SK-N-SH treated with all-trans-retinoic acid at 6 μM for 48 hours (cell line): ENCODE measurements around the gene TEX2.
A peak's percentile ranks its signal among the peaks of the same experiment; 100 is the strongest.

Experiments
- ATAC-seq: fragments of 200-7000 bp; cut with Tn5 transposase; 3 replicates; pipeline ENCODE4 v1.9.1; 2020; ENCODE audit warnings: mild to moderate bottlenecking, moderate library complexity
- ARNTL ChIP-seq: fragments of 450-650 bp; formaldehyde crosslinking; IDR thresholded peaks from 2 replicates; pipeline ENCODE4 v1.5.0; 2020; ENCODE audit warnings: low read depth, mild to moderate bottlenecking, moderate library complexity, borderline replicate concordance
- CSDC2 ChIP-seq: fragments of 250-450 bp; sonication (Bioruptor Pico); IDR thresholded peaks from 2 replicates; pipeline ENCODE4 v1.5.0; 2020; ENCODE audit warnings: mild to moderate bottlenecking, moderate library complexity
- ESRRG ChIP-seq: fragments of 250-450 bp; sonication (Bioruptor Pico); IDR thresholded peaks from 2 replicates; pipeline ENCODE4 v1.6.1; 2021; ENCODE audit warnings: mild to moderate bottlenecking
- GLIS3 ChIP-seq: fragments of 250-450 bp; sonication (Bioruptor Pico); IDR thresholded peaks from 2 replicates; pipeline ENCODE4 v1.5.0; 2020; ENCODE audit warnings: mild to moderate bottlenecking, moderate library complexity
- ISL1 ChIP-seq: fragments of 250-450 bp; sonication (Bioruptor Pico); IDR thresholded peaks from 2 replicates; pipeline ENCODE4 v2.1.2; 2022; ENCODE audit warnings: mild to moderate bottlenecking, moderate library complexity
- OSR1 ChIP-seq: fragments of 250-450 bp; sonication (Bioruptor Pico); IDR thresholded peaks from 2 replicates; pipeline ENCODE4 v1.8.0; 2022; ENCODE audit warnings: moderate library complexity, mild to moderate bottlenecking, inconsistent platforms
- PPARA ChIP-seq: fragments of 250-450 bp; sonication (Bioruptor Pico); IDR thresholded peaks from 2 replicates; pipeline ENCODE4 v1.5.0; 2020; ENCODE audit warnings: mild to moderate bottlenecking, borderline replicate concordance
- SNAI2 ChIP-seq: fragments of 250-450 bp; sonication (Bioruptor Pico); IDR thresholded peaks from 2 replicates; pipeline ENCODE4 v1.5.0; 2020; ENCODE audit warnings: mild to moderate bottlenecking, moderate library complexity
- TCF4 ChIP-seq: fragments of 250-450 bp; sonication (Bioruptor Pico); IDR thresholded peaks from 2 replicates; pipeline ENCODE4 v1.8.0; 2021; ENCODE audit warnings: mild to moderate bottlenecking, moderate library complexity, borderline replicate concordance
- TOX ChIP-seq: fragments of 250-450 bp; sonication (Bioruptor Pico); IDR thresholded peaks from 2 replicates; pipeline ENCODE4 v1.8.0; 2021; ENCODE audit warnings: mild to moderate bottlenecking, moderate library complexity, borderline replicate concordance
- ZC3H10 ChIP-seq: fragments of 250-450 bp; sonication (Bioruptor Pico); IDR thresholded peaks from 2 replicates; pipeline ENCODE4 v1.5.1; 2021; ENCODE audit warnings: mild to moderate bottlenecking, moderate library complexity
- ZFP3 ChIP-seq: fragments of 250-450 bp; sonication (Bioruptor Pico); IDR thresholded peaks from 2 replicates; pipeline ENCODE4 v1.5.0; 2020; ENCODE audit warnings: mild to moderate bottlenecking, moderate library complexity
- ZFP30 ChIP-seq: fragments of 450-650 bp; formaldehyde crosslinking; IDR thresholded peaks from 2 replicates; pipeline ENCODE4 v1.5.0; 2022; ENCODE audit warnings: mild to moderate bottlenecking, moderate library complexity
- ZNF70 ChIP-seq: fragments of 450-650 bp; formaldehyde crosslinking; IDR thresholded peaks from 2 replicates; pipeline ENCODE4 v1.5.0; 2020; ENCODE audit warnings: mild to moderate bottlenecking, moderate library complexity
- ZNF8 ChIP-seq: fragments of 450-650 bp; formaldehyde crosslinking; IDR thresholded peaks from 2 replicates; pipeline ENCODE4 v1.5.0; 2020; ENCODE audit warnings: mild to moderate bottlenecking, moderate library complexity
- TF ChIP-seq, protein P1 (sequence below): fragments of 250-450 bp; sonication (Bioruptor Pico); IDR thresholded peaks from 2 replicates; pipeline ENCODE4 v1.5.0; 2020; ENCODE audit warnings: mild to moderate bottlenecking, moderate library complexity
- TF ChIP-seq, protein P2 (sequence below): fragments of 250-450 bp; sonication (Bioruptor Pico); IDR thresholded peaks from 2 replicates; pipeline ENCODE4 v1.8.0; 2020; ENCODE audit warnings: mild to moderate bottlenecking, moderate library complexity, borderline replicate concordance
- TF ChIP-seq, protein P3 (sequence below): fragments of 250-450 bp; sonication (Bioruptor Pico); IDR thresholded peaks from 2 replicates; pipeline ENCODE4 v1.5.1; 2021; ENCODE audit warnings: mild to moderate bottlenecking, moderate library complexity
- TF ChIP-seq, protein P4 (sequence below): fragments of 250-450 bp; sonication (Bioruptor Pico); IDR thresholded peaks from 2 replicates; pipeline ENCODE4 v1.8.0; 2021; ENCODE audit warnings: low read depth, mild to moderate bottlenecking, moderate library complexity, borderline replicate concordance
- TF ChIP-seq, protein P5 (sequence below): fragments of 250-450 bp; sonication (Bioruptor Pico); IDR thresholded peaks from 2 replicates; pipeline ENCODE4 v1.5.1; 2020; ENCODE audit warnings: low read depth, mild to moderate bottlenecking, moderate library complexity

Gene TEX2

DNA sequence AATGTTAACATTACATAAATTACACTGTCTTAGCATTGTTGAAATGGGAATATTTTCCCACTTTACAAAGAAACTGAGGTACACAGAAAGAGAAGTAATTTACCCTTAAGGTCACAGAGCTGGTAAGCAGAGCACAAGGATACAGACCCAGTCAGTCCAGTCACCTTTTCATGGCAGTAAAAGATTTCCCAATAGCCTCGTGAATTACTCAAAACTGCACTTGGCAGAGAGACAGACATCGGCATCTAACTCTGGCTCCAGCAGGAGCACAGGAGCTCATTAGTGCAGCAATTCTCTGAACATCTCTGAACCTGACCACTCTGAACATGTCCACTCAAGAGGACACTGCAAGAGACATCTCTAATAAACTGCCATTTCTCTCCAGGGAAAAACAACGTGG lies 3.1 kb downstream of the TEX2 start:
- no peak for TF ChIP-seq TCF4 (CRISPR knock-in tag)
- peak; percentile 92 for TF ChIP-seq ZFP3
- TF ChIP-seq ISL1 (CRISPR knock-in tag): 0 out of 2 replicates have a peak, but pooled peaks have one; percentile 24
- ATAC-seq: no peak

DNA sequence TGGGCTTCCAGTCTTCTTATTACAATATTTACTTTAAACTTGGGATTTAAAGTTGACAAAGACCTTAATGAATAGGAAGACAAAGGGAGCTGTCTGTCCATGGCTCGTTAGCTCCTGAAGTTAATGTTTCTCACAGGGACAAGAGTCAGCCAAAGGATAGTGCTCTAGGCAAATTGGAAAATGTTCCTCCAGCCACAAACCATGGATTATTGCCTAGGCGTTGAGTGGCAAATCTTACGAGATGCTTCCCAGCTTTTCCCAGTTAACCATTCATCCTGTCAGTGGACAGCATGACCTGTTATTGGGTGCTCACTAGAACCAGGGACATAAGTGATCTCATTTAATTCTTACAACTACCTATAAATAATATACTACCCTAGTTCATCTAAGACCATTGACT lies 3.6 kb downstream of the TEX2 start:
- TF ChIP-seq ZC3H10: no peak
- no peak for TF ChIP-seq SNAI2 (CRISPR knock-in tag)
- no peak for TF ChIP-seq ZFP30 (CRISPR knock-in tag)
- no peak for TF ChIP-seq ARNTL (CRISPR knock-in tag)
- TF ChIP-seq ISL1 (CRISPR knock-in tag): no peak
- no peak for TF ChIP-seq OSR1 (CRISPR knock-in tag)
- no peak for TF ChIP-seq ESRRG (CRISPR knock-in tag)
- TF ChIP-seq, protein P1, sequence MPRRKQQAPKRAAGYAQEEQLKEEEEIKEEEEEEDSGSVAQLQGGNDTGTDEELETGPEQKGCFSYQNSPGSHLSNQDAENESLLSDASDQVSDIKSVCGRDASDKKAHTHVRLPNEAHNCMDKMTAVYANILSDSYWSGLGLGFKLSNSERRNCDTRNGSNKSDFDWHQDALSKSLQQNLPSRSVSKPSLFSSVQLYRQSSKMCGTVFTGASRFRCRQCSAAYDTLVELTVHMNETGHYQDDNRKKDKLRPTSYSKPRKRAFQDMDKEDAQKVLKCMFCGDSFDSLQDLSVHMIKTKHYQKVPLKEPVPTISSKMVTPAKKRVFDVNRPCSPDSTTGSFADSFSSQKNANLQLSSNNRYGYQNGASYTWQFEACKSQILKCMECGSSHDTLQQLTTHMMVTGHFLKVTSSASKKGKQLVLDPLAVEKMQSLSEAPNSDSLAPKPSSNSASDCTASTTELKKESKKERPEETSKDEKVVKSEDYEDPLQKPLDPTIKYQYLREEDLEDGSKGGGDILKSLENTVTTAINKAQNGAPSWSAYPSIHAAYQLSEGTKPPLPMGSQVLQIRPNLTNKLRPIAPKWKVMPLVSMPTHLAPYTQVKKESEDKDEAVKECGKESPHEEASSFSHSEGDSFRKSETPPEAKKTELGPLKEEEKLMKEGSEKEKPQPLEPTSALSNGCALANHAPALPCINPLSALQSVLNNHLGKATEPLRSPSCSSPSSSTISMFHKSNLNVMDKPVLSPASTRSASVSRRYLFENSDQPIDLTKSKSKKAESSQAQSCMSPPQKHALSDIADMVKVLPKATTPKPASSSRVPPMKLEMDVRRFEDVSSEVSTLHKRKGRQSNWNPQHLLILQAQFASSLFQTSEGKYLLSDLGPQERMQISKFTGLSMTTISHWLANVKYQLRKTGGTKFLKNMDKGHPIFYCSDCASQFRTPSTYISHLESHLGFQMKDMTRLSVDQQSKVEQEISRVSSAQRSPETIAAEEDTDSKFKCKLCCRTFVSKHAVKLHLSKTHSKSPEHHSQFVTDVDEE (CRISPR knock-in tag): no peak
- ATAC-seq: no peak

DNA sequence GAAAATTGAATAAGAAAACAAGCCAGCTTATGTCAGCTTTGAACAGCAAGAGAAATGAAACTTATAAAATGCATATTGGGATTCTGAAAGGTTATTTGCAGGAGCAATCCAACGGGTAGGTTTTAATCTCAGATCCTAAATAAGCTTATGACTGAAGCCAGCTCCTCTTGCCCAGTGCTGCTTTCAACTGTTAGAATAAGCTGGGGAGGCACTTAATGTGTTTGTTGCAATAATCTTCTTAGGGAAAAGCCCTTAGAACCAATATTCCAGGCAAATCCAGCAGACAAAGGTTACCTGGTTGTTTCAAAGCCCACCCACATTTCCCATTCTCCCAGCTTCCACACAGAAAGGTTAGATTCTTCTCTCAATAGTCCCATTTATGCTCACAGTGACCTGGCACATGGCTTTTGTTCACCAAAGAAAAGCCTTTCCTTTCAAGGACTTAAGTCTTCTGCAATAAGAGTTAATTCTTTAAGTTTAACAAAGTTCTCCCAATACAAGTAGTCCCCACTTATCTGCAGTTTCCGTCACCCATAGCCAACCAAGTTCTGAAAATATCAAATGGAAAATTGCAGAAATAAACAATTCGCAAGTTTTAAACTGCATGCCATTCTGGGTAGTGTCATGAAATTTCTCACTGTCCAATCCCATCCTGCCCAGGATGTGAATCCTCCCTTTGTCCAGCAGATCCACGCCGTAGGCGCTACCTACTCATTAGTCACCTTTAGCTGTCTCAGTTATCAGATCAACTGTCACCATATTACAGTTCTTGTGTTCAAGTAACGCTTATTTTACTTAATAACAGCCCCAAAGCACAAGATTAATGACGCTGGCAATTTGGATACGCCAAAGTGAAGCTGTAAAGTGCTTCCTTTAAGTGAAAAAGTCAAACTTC lies 5.9 kb downstream of the TEX2 start:
- peak; percentile 54 for ATAC-seq
- TF ChIP-seq, protein P2, sequence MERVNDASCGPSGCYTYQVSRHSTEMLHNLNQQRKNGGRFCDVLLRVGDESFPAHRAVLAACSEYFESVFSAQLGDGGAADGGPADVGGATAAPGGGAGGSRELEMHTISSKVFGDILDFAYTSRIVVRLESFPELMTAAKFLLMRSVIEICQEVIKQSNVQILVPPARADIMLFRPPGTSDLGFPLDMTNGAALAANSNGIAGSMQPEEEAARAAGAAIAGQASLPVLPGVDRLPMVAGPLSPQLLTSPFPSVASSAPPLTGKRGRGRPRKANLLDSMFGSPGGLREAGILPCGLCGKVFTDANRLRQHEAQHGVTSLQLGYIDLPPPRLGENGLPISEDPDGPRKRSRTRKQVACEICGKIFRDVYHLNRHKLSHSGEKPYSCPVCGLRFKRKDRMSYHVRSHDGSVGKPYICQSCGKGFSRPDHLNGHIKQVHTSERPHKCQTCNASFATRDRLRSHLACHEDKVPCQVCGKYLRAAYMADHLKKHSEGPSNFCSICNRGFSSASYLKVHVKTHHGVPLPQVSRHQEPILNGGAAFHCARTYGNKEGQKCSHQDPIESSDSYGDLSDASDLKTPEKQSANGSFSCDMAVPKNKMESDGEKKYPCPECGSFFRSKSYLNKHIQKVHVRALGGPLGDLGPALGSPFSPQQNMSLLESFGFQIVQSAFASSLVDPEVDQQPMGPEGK (CRISPR knock-in tag): no peak
- no peak for TF ChIP-seq ZFP30 (CRISPR knock-in tag)

DNA sequence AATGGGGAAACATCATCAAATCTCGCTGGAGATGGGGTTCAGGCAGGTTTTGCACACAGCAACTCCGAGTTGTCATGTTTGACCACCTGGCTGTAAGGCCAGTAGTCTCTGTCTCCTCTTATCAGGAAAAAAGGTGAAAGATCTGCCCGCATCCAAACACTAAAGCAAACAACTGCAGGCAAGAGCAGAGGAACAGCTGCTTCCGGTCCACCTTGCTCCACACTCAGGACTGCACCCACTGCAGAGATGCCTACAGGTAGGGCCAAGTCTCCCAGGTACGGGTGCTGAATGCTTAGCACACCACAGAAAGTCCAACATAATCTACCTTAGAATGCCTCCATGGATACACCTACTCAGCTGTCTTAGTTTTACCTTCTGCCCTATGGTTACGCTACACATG lies 7.3 kb downstream of the TEX2 start:
- ATAC-seq: no peak
- TF ChIP-seq, protein P3, sequence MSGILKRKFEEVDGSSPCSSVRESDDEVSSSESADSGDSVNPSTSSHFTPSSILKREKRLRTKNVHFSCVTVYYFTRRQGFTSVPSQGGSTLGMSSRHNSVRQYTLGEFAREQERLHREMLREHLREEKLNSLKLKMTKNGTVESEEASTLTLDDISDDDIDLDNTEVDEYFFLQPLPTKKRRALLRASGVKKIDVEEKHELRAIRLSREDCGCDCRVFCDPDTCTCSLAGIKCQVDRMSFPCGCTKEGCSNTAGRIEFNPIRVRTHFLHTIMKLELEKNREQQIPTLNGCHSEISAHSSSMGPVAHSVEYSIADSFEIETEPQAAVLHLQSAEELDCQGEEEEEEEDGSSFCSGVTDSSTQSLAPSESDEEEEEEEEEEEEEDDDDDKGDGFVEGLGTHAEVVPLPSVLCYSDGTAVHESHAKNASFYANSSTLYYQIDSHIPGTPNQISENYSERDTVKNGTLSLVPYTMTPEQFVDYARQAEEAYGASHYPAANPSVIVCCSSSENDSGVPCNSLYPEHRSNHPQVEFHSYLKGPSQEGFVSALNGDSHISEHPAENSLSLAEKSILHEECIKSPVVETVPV (CRISPR knock-in tag): no peak
- TF ChIP-seq, protein P4, sequence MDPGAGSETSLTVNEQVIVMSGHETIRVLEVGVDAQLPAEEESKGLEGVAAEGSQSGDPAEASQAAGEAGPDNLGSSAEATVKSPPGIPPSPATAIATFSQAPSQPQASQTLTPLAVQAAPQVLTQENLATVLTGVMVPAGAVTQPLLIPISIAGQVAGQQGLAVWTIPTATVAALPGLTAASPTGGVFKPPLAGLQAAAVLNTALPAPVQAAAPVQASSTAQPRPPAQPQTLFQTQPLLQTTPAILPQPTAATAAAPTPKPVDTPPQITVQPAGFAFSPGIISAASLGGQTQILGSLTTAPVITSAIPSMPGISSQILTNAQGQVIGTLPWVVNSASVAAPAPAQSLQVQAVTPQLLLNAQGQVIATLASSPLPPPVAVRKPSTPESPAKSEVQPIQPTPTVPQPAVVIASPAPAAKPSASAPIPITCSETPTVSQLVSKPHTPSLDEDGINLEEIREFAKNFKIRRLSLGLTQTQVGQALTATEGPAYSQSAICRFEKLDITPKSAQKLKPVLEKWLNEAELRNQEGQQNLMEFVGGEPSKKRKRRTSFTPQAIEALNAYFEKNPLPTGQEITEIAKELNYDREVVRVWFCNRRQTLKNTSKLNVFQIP: no peak
- TF ChIP-seq ARNTL (CRISPR knock-in tag) (no peak), GLIS3 (no peak), ZNF8 (CRISPR knock-in tag) (no peak), CSDC2 (CRISPR knock-in tag) (no peak), PPARA (CRISPR knock-in tag) (no peak), ZC3H10 (no peak), TOX (CRISPR knock-in tag) (no peak), ZNF70 (CRISPR knock-in tag) (no peak), ZFP30 (CRISPR knock-in tag) (no peak), ISL1 (CRISPR knock-in tag) (no peak), TCF4 (CRISPR knock-in tag) (no peak)
- TF ChIP-seq, protein P5, sequence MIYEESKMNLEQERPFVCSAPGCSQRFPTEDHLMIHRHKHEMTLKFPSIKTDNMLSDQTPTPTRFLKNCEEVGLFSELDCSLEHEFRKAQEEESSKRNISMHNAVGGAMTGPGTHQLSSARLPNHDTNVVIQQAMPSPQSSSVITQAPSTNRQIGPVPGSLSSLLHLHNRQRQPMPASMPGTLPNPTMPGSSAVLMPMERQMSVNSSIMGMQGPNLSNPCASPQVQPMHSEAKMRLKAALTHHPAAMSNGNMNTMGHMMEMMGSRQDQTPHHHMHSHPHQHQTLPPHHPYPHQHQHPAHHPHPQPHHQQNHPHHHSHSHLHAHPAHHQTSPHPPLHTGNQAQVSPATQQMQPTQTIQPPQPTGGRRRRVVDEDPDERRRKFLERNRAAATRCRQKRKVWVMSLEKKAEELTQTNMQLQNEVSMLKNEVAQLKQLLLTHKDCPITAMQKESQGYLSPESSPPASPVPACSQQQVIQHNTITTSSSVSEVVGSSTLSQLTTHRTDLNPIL (CRISPR knock-in tag): no peak
- TF ChIP-seq, protein P2 (CRISPR knock-in tag): no peak
- TF ChIP-seq, all 23 proteins: peak for 0
